Sigmoid colon (tissue), 7 donors: ENCODE measurements around the gene MTOR. TPM values are rescaled to one million over a fixed set of nuclear protein-coding genes. Genes with fewer than 3 reads are reported as not detected.

Experiments used
- DNase-seq: peaks from one replicate; pipeline ENCODE4 v3.0.0-alpha.2; 2019
- H3K27ac ChIP-seq, 4 donors: fragments of 200-600 bp; sonication (generic); one replicate each; pipeline ENCODE4 v1.5.1; 2016 to 2019; ENCODE audit warnings: mild to moderate bottlenecking in 1 of 4
- H3K27me3 ChIP-seq, 3 donors: fragments of 200-600 bp; sonication (generic); one replicate each; pipeline ENCODE4 v1.5.1; 2019; ENCODE audit warnings: mild to moderate bottlenecking in 1 of 3
- H3K36me3 ChIP-seq, 4 donors: fragments of 200-600 bp; sonication (generic); one replicate each; pipeline ENCODE4 v1.5.1; 2016 to 2019
- H3K4me1 ChIP-seq, 4 donors: fragments of 200-600 bp; sonication (generic); one replicate each; pipeline ENCODE4 v1.5.1; 2017 to 2019
- H3K4me3 ChIP-seq, 4 donors: fragments of 200-600 bp; sonication (generic); one replicate each; pipeline ENCODE4 v1.5.1; 2017 to 2019; ENCODE audit warnings: mild to moderate bottlenecking in 2 of 4, moderate library complexity in 1 of 4
- H3K9me3 ChIP-seq, 4 donors: fragments of 200-600 bp in 3 of 4; sonication (generic) in 3 of 4; one replicate each; pipeline versions ENCODE4 v1.5.1 to v1.6.1; 2013 to 2019
- CTCF ChIP-seq, 4 experiments: fragments of 450-650 bp in 3 of 4; fragments of 200-600 bp in 1 of 4; IDR thresholded peaks; one replicate each; pipeline ENCODE4 v1.5.1; 2016 to 2019; ENCODE audit warnings: antibody characterized with exemption in 4 of 4, mild to moderate bottlenecking in 3 of 4, moderate library complexity in 2 of 4
- EP300 ChIP-seq, 4 donors: sonication (generic); formaldehyde crosslinking; IDR thresholded peaks; one replicate each; pipeline ENCODE4 v1.6.1; 2017; ENCODE audit warnings: antibody characterized with exemption in 4 of 4
- POLR2A ChIP-seq, 2 donors: fragments of 450-650 bp; IDR thresholded peaks; one replicate each; pipeline ENCODE4 v1.6.1; 2016; ENCODE audit warnings: antibody characterized with exemption in 2 of 2, mild to moderate bottlenecking in 2 of 2, moderate library complexity in 2 of 2
- POLR2AphosphoS5 ChIP-seq, 4 donors: sonication (generic); formaldehyde crosslinking; IDR thresholded peaks; one replicate each; pipeline ENCODE4 v1.6.1; 2017; ENCODE audit warnings: antibody characterized with exemption in 4 of 4
- WGBS, 2 donors: extraction: QIAGEN DNeasy Blood & Tissue Kit; methylation state at CpG; one replicate each; pipeline ENCODE4 v1.1.7; 2013; 5-methylcytosine and 5-hydroxymethylcytosine counted together
- intact Hi-C: fragments of 100-400 bp; cut with DNase I; formaldehyde crosslinking; loops from one replicate; pipeline ENCODE4 v1.15.1; 2023
- polyA plus RNA-seq, 3 donors: library from polyadenylated mRNA; stranded (reverse); fragments of 200-250 nt; gene quantifications; one replicate each; pipeline ENCODE4 v1.2.3, GENCODE V29; 2013
- total RNA-seq, 4 donors: library from RNA; depleted of rRNA; stranded (reverse); fragments of >200 nt; gene quantifications; one replicate each; pipeline ENCODE4 v1.1.0, GENCODE V29; 2016
- donor health status: healthy with polysubstance abuse.
- donor health status: Bipolar disorder and iron deficiency.
- donor health status: healthy.

MTOR gene
- total and polyA plus RNA-seq, 7 donors = 7.6 to 38.1 (median 25.2) TPM

GRCh38 chr1:11295905-11296304 lies 33.6 kb upstream of the MTOR start:
- H3K27ac ChIP-seq = no peak overlapping the region
- no peak overlapping the region for H3K4me3 ChIP-seq
- intact Hi-C loops = no loop called here
- no peak for DNase-seq
- no peak for TF ChIP-seq POLR2A (IDR thresholded peaks at IDR 0.05)
- TF ChIP-seq EP300 (IDR thresholded peaks at IDR 0.05) = no peak
- no peak for TF ChIP-seq CTCF (IDR thresholded peaks at IDR 0.05)
- TF ChIP-seq POLR2AphosphoS5 (IDR thresholded peaks at IDR 0.05) = no peak
- no peaks in the 10 kb centered on the region for H3K27me3 ChIP-seq
- H3K4me1 ChIP-seq = peaks cover 0 to 14% (median 5%) of the 10 kb centered on the region in 4 donors
- no peaks in the 10 kb centered on the region for H3K9me3 ChIP-seq
- 96 to 98% methylated on average over 2 of the region's 2 CpGs for WGBS, 2 donors
- peaks cover 0 to 15% (median 2%) of the 10 kb centered on the region in 4 donors for H3K36me3 ChIP-seq

GRCh38 chr1:11294951-11295350 lies 32.6 kb upstream of the MTOR start:
- H3K36me3 ChIP-seq = peaks cover 0 to 19% (median 2%) of the 10 kb centered on the region in 4 donors
- no peak for DNase-seq
- TF ChIP-seq POLR2AphosphoS5 (IDR thresholded peaks at IDR 0.05) = no peak
- TF ChIP-seq CTCF (IDR thresholded peaks at IDR 0.05) = no peak
- TF ChIP-seq POLR2A (IDR thresholded peaks at IDR 0.05) = no peak
- TF ChIP-seq EP300 (IDR thresholded peaks at IDR 0.05) = no peak
- no peak overlapping the region for H3K27ac ChIP-seq
- peaks cover 0 to 14% (median 5%) of the 10 kb centered on the region in 4 donors for H3K4me1 ChIP-seq
- intact Hi-C loops = no loop called here
- 65 to 83% methylated on average over 8 of the region's 8 CpGs for WGBS, 2 donors
- H3K9me3 ChIP-seq = no peaks in the 10 kb centered on the region
- H3K27me3 ChIP-seq = no peaks in the 10 kb centered on the region
- no peak overlapping the region for H3K4me3 ChIP-seq

- Histone ChIP-seq H3K4me3 (no peak overlapping the region), H3K27me3 (no peaks in the 10 kb centered on the region), H3K9me3 (no peaks in the 10 kb centered on the region), H3K4me1 (peaks cover 0 to 14% (median 5%) of the 10 kb centered on the region in 4 donors), H3K36me3 (peaks cover 0 to 28% (median 6%) of the 10 kb centered on the region in 4 donors), H3K27ac (no peak overlapping the region)
- TF ChIP-seq POLR2AphosphoS5 (IDR thresholded peaks at IDR 0.05) = no peak
- no peak for TF ChIP-seq CTCF (IDR thresholded peaks at IDR 0.05)
- no peak for TF ChIP-seq POLR2A (IDR thresholded peaks at IDR 0.05)
- TF ChIP-seq EP300 (IDR thresholded peaks at IDR 0.05) = no peak
- WGBS, 2 donors = 61 to 82% methylated on average over 6 of the region's 6 CpGs
- intact Hi-C loops = no loop called here
- DNase-seq = no peak
Observed at GRCh38 chr1:11293856-11294255, 31.5 kb upstream of the MTOR start.

- Histone ChIP-seq H3K36me3 (peaks cover 1 to 40% (median 6%) of the 10 kb centered on the region in 4 donors), H3K4me3 (no peak overlapping the region), H3K9me3 (no peaks in the 10 kb centered on the region), H3K27me3 (no peaks in the 10 kb centered on the region), H3K4me1 (peaks cover 0 to 14% (median 5%) of the 10 kb centered on the region in 4 donors), H3K27ac (no peak overlapping the region)
- WGBS, 2 donors = 89 to 90% methylated on average over 2 of the region's 2 CpGs
- no peak for TF ChIP-seq CTCF (IDR thresholded peaks at IDR 0.05)
- TF ChIP-seq POLR2A (IDR thresholded peaks at IDR 0.05) = no peak
- no peak for TF ChIP-seq EP300 (IDR thresholded peaks at IDR 0.05)
- no peak for TF ChIP-seq POLR2AphosphoS5 (IDR thresholded peaks at IDR 0.05)
- DNase-seq = no peak
- intact Hi-C loops = no loop called here
Observed at GRCh38 chr1:11291049-11291448, 28.7 kb upstream of the MTOR start.

- Histone ChIP-seq H3K4me1 (peaks cover 0 to 12% (median 4%) of the 10 kb centered on the region in 4 donors), H3K4me3 (no peak overlapping the region), H3K9me3 (no peaks in the 10 kb centered on the region), H3K36me3 (peaks cover 5 to 33% (median 10%) of the 10 kb centered on the region in 4 donors), H3K27me3 (no peaks in the 10 kb centered on the region), H3K27ac (no peak overlapping the region)
- no peak for TF ChIP-seq EP300 (IDR thresholded peaks at IDR 0.05)
- DNase-seq = no peak
- intact Hi-C loops = no loop called here
- WGBS, 2 donors = 91 to 94% methylated on average over 5 of the region's 5 CpGs
Observed at GRCh38 chr1:11289064-11289463, 26.7 kb upstream of the MTOR start.
